ENCODE measurements around the gene PRIM1. TPM values are rescaled to one million over a fixed set of nuclear protein-coding genes. Genes with fewer than 3 reads are reported as not detected.

The PRIM1 gene
- total RNA-seq, 4 donors from 2014 or later: 6.0 to 71.7 (median 28.6) TPM; not detected in 1

DNA sequence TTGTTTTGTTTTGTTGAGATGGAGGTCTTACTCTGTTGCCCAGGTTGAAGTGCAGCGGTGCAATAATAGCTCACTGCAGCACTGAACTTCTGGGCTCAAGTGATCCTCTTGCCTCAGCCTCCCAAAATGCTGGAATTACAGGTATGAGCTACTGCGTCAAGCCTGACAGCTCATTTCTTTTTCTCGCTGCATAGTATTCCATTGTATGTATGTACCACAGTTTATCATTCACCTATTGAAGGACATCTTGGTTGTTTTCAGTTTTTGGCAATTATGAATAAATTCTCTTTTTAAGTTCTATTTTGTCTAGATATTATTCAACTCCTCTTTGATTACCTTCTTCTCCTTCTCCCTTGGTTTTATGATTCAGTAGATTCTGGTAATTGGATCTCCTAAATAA lies 24.5 kb upstream of the PRIM1 start:
- intact Hi-C loops (cut with DNase I; ENCODE audit: low total_unique reads): no loop called here
- H3K4me1 ChIP-seq: no peaks in the 10 kb centered on the region
- H3K4me3 ChIP-seq: no peak overlapping the region
- no peak overlapping the region for H3K27ac ChIP-seq
- no peaks in the 10 kb centered on the region for H3K27me3 ChIP-seq
- TF ChIP-seq POLR2A (IDR thresholded peaks at IDR 0.05) (no peak), CTCF (IDR thresholded peaks at IDR 0.05) (no peak)
- no peaks in the 10 kb centered on the region for H3K36me3 ChIP-seq
- H3K9me3 ChIP-seq: no peaks in the 10 kb centered on the region
- DNase-seq: no peak

GRCh38 chr12:56775638-56776037 lies 23.5 kb upstream of the PRIM1 start:
- intact Hi-C loops (cut with DNase I; ENCODE audit: low total_unique reads): no loop called here
- no peaks in the 10 kb centered on the region for H3K36me3 ChIP-seq
- H3K27ac ChIP-seq: no peak overlapping the region
- H3K4me3 ChIP-seq: no peak overlapping the region
- no peaks in the 10 kb centered on the region for H3K4me1 ChIP-seq
- TF ChIP-seq POLR2A (IDR thresholded peaks at IDR 0.05) (no peak), CTCF (IDR thresholded peaks at IDR 0.05) (no peak)
- no peak for DNase-seq
- no peaks in the 10 kb centered on the region for H3K9me3 ChIP-seq
- no peaks in the 10 kb centered on the region for H3K27me3 ChIP-seq

GRCh38 chr12:56773113-56773512 lies 21.0 kb upstream of the PRIM1 start:
- Histone ChIP-seq H3K27ac (no peak overlapping the region), H3K36me3 (no peaks in the 10 kb centered on the region), H3K9me3 (no peaks in the 10 kb centered on the region), H3K4me1 (no peaks in the 10 kb centered on the region), H3K4me3 (no peak overlapping the region), H3K27me3 (no peaks in the 10 kb centered on the region)
- intact Hi-C loops (cut with DNase I; ENCODE audit: low total_unique reads): no loop called here
- no peak for DNase-seq
- TF ChIP-seq POLR2A (IDR thresholded peaks at IDR 0.05): no peak
- no peak for TF ChIP-seq CTCF (IDR thresholded peaks at IDR 0.05)

GRCh38 chr12:56772625-56773024 lies 20.5 kb upstream of the PRIM1 start:
- no peak overlapping the region for H3K4me3 ChIP-seq
- no peak for DNase-seq

GRCh38 chr12:56769868-56770267 lies 17.7 kb upstream of the PRIM1 start:
- Histone ChIP-seq H3K4me1 (no peaks in the 10 kb centered on the region), H3K4me3 (no peak overlapping the region), H3K27me3 (no peaks in the 10 kb centered on the region), H3K9me3 (no peaks in the 10 kb centered on the region), H3K36me3 (no peaks in the 10 kb centered on the region), H3K27ac (no peak overlapping the region)
- no peak for TF ChIP-seq CTCF (IDR thresholded peaks at IDR 0.05)
- no peak for TF ChIP-seq POLR2A (IDR thresholded peaks at IDR 0.05)
- DNase-seq: no peak
- intact Hi-C loops (cut with DNase I; ENCODE audit: low total_unique reads): no loop called here

More at GRCh38 chr12:56772625-56773024, 20.5 kb upstream of the PRIM1 start:
- Histone ChIP-seq H3K9me3 (no peaks in the 10 kb centered on the region), H3K27ac (no peak overlapping the region), H3K36me3 (no peaks in the 10 kb centered on the region), H3K27me3 (no peaks in the 10 kb centered on the region), H3K4me1 (no peaks in the 10 kb centered on the region)
- no peak for TF ChIP-seq POLR2A (IDR thresholded peaks at IDR 0.05)
- TF ChIP-seq CTCF (IDR thresholded peaks at IDR 0.05): no peak
- intact Hi-C loops (cut with DNase I; ENCODE audit: low total_unique reads): no loop called here

All from uterus (tissue), 4 donors.